NCI-H2227 (cell line): ENCODE measurements around the gene KRT4.

Experiments used
- DNase-seq: peaks from one replicate; lab custom pipeline; 2025; ENCODE audit not compliant: unreplicated experiment; lab: John Stamatoyannopoulos, UW

KRT4 gene

DNA sequence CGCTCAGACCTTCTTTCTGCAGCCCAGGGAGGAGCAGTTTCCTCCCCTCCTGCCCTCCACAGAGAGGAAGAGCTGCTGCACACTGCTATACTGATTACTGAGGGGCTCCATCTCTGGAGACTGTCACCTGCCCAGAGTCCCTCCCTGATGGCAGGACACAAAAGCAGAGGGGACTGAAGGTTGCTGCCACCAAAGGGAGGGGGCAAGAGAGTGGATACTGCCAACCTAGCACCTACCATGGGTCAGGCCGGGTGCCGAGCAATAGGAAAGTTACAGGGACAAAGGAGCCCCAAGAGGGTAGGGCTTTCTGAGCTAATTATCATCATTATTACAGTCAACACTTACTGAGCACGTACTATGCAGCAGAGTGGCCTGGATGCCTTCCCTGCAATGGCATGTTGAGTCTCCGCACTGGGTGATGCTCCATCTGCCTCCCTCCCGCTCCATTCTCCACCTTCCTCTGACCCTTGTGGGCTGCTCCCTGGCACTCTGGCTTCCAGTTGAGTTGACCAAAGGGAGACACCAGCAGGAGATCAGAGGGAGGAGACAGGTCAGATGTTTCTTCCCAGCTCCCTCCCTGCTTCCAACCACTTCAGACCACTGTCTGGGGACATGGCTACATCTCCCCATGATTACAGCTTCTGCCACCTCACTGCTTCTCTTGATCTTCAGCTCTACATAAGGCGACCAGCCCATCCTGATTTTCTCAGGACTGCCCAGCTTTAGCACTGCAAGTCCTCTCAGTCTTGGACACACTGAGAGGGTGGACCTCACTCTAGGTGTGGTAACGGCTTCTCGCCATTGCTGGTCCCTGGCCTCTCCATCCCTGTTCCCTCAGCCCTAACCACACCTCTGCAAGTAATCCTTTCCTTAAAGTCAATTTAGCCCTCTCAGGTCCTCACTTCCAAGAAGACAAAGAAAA lies 22.8 kb upstream of the KRT4 start:
- no peak for DNase-seq

DNA sequence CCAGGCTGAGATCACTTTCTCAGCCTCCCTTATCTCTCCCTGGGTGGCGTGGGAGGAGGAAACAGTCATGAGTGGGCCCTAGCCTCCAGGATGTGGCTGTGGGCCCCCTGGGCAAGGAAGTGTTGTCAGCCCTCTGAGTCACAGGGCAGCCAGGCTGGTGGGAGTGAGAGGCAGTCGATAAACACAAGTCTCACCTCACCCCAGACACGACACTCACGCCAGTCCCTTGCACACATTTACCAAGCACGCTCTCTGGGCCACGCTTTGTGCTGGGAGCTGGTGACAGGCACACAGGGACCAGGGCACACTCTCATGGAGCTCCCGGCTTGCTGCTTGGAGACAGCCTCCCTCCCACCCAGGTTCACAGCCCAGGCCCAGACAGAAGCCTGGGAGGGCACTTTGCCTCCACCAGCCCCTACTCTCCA lies 22.1 kb upstream of the KRT4 start:
- no peak for DNase-seq

DNA sequence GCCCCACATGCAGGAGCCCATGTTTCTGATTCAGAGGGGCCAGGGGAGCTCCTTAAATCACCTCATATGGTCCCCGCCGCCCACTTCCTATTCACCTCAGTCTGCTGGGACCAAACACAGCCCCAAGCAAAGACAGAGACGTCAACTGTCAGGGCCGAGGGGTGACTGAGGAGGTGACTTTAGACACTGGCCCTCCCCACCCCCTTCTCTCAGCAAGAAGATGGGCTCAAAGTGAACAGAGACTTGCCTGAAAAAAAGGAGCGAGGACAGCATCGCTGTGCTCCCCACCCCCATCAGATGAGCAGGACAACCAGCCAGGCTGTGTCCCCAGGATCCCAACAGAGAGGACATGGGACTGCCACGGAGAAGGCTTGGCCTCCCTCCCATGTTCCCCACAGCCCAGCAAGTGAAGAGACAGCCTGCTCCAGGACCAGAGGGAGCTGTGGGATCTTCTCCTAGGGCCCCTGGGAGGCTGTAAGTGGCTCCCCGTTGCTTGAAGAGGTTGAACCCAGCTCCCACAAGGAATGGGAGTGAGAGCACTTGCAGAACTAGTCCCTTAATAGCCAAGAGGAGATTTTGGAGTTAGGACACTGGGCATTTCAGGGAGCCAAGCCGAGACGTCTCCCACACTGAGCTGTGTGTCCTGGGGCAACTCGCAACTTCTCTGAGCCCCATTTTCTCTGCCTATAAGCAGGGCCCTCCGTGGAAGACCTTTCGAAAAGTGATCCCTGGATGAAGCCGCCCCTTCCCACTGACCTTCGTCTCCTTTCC lies 21.5 kb upstream of the KRT4 start:
- DNase-seq = no peak

DNA sequence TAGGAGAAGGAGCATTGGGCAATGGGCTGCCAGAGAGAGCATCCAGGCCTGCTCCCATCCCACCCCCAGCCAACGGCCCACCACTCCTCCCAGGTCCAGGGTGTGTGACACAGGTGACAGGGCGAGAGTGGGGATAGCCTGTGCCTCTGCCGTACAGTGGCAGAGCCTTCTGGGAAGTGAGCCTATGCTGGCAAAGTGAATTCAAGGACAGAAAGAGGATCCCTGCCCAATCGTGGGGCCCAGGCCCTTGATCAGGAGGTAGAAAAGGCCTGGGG lies 20.7 kb upstream of the KRT4 start:
- DNase-seq = no peak

DNA sequence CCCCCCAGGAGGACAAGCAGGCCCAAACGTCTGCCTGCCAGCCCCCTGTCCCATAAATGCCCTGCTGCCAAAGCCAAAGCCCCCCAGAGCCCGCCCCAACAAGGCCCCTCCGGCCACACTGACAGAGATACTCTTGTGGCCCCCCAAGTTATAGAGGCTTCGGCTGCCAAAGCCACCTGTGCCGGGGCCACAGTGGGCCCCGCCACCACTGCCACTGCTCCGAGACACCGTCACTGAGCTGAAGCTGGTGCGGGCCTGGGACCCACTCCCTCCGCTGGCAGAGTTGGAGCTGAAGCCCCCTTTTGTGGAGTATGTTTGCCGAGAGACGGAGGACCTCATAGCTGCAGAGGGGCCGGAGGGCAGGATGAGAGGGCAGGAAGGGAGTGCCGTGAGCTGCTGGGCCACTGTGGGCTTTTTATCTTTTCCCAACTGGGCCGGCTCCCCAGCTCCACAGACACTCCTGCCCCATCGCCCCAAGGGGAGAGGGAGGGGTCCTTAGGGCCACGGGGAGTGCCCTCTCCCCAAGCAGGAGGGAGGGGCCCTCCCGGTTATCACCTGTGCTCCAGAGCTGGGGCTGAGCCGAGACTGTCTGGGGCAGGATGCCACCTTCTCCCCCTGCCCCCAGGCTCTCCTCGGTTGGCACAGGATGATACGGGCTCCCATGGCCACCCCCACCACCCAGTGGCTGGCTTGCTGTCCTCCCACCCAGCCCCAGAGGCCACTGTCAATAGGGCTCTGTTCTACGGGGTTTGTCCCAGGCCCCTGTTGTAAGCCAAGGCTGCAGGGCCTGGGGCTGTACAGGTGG lies 20.2 kb upstream of the KRT4 start, which contains the start of gene KRT79:
Gene KRT79, minus strand, starts transcription at position 390 of the 805 bp plus-strand sequence. Its CDS starts 51 bp downstream, at position 339.
- DNase-seq = no peak

DNA sequence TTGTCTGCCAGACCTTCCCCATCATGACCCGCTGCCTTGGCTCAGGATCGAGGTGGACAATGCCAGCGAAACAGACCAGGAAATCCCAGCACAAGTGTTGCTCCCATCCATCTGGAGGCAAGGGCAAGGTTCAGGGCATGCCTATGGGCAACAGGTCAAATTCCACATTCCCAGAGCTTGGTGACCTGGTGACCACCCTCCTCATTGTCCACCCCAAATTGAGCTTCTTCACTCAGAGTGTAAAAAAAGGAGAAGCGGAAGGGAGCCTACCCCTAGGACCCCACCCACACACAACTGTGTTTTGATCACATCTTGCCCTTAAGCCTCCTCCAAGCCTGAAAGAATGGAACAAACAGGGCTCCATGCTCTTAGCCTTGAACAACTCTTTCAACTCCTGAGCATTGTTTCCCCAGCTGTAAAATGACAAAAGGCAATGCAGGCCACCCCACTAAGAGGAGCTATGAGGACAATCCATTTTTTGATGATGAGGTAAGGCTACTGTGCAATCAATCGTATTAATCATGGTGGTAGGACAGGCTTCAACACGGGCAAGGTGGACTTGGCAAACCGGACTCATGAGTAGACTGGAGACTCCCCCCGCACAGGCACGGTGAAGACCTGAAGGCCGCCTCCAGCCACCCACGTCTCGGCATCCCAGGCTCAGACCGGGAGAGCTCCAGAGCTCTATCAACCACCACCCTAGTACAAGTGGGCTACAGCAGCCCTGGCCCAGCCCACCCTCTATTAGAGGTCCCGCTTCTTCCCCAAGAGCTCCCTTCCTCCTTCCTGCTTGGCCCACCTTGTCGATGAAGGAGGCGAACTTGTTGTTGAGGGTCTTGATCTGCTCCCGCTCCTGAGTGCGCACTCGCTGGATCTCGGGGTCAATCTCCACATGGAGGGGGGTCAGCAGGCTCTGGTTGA lies 19.3 kb upstream of the KRT4 start:
- DNase-seq = no peak

DNA sequence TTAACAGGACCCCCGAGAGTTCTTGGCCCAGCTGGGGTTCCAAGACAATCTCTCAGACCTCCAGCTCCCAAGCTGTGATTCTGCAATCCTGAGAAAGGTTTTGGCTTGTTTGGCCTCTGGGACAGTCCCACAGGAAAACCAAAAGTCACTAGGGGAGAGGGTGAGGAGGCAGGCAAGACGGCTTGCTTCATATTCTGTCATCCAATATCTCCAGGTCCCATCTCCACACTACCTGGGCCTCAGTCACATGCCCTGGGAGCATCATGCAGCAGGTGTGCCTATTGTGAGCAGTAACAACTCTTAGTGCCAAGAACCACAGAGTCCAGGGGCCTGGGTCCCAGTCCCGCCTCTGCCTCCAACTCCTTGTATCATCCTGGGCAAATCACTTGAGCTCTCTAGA lies 18.5 kb upstream of the KRT4 start:
- DNase-seq = no peak

DNA sequence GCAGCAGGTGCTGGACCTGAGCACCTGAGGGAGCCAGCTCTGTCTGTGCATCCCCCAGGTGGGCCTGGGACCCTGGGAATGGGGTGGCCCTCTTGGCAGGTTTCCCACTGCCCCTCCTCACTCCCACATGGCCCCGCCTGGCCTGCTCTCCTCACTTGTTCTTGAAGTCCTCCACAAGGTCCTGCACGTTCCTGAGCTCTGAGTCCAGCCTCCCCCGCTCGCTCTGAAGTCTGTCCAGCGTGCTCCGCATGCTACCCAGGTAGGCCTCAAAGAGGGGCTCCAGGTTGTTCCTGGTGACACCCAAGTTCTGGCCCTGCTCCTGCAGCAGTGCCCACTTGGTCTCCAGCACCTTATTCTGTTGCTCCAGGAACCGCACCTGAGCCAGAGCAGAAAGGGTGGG lies 17.3 kb upstream of the KRT4 start:
- no peak for DNase-seq

DNA sequence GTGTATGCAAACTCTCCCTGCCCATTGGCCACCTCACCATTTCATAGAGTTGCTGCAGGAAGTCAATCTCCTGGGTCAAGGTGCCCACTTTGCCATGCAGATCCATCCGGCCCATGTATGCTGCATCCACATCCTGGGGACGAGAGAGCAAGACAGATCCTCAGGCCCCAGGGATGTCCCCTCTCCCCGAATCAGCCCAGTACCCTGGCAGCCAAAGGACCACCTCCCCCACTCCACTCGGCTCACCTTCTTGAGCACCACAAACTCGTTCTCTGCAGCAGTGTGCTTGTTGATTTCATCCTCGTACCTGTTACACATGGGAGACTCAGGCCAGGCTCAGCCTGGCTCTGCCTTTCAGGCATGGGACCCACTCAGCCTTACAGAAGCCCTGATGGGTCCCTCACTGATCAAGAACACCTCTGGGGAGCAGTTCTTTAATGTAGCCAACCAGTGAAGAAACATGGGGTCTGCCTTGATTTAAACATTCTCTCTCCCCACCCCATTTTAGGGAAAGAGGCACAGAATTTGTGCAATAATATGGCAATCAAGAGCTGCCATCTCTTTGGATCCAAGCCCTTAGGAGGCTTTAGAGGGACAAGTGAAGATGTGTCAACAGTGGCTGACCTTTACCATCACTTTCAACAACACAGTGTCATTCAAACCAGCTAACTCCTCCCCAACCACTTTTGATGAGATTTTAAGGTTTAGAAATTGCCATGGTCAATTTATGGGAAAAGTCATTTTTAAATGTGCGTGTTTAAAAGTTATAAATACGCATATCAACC lies 16.3 kb upstream of the KRT4 start:
- DNase-seq = no peak

DNA sequence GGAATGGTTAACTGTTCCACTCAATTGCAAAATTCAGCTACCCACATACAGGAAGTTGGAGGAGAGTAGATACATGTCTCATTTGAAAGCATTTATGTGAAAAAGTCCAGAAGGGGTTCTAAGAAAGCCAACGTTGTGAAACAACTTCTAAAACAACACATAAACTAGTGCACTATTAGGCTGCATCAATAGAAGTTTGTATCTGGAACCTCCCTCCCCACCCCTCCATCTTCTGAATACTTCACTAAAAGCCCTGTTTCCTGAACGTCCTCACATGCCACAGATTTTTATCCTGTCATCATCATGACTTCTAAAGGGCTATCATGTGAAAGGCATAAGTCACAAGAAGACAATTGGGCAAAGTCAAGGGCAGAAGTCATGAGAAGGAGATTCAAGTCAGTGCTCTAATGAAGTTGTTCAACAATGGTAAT lies 14.7 kb upstream of the KRT4 start:
- DNase-seq = no peak

DNA sequence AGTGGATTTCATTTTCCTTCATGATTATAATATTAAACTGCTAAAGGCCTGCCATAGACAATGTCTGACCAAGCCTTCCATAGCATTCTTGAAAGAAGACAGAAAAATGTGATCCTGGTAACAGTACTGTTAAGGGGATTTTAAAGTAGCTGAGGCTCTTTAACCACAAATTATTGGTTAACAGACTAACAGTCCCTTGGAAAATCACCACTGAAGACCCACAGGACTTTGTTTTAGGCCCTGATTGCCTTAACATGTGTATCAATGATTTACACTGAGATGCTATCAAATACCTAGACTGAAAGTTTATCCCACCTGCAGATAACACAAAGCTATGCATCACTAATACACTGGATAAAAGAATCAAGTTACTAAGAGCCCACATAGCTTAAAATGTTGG lies 14.2 kb upstream of the KRT4 start:
- DNase-seq = no peak

DNA sequence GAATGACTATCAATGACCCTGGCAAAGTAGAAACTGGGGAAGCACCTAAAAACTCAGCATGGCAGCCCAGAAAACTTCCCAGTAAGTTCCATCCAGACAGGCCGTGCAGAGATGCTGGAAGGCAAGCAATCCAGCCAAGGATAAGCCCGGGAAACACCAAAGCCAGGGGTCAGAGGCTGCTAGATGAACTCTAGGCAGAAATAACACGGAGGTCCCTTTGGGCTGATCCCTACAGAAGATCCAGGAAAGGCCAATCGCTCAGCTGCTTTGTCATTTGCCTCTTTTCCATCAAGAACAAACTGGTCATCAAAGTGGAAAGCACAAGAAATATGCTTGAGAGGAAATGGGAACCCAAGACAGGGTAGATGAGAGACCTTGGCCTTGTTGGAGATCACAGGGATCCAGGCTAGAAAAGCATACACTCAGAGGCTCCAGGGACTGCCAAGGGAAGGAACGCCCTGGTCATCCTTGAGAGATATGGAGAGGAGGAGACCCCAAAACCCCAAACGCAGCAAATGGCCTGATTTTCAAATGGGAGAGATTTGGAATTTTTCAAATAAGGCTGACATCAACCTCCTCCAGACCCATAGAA lies 13.7 kb upstream of the KRT4 start:
- DNase-seq = no peak

DNA sequence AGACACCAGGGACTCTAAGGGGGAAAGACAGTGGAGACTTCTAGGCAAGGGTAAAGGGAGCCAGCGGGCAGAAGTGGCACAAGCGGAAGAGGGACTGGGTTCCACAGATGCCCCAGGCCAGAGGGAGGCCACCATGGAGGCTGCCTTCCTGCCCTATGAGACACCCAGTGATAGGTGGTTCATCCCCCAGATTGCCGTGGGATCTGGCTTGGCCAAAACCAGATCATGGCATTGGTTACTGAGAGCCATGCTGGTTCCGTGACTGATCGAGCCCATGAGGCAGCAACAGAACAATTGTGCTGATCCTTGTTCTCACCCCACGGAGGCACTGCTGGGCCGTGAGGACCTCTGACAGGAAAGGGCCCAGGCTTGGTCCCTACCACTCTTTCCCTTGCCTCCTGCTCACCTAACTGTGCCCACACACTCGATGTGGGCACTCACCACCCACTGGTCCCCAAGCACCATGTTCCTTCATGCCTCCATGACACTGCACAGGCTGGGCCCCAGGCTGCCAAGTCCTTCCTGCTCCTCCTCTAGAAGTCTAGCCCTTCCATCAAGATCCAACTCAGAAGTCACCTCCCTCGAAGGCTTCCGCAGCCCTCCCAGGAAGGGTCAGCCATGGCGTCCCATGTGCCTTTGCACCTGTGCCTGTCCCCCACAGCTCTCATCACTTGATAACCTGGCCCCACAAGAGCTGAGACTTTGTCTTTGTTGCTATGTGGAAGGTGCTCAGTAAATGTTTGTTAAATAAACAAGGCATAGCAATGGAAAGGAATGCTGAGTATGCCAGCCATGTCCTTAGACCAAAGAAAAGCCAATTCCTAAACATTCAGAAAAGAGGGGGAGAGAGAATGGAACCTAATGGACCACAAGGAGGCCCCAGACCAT lies 12.9 kb upstream of the KRT4 start:
- no peak for DNase-seq

DNA sequence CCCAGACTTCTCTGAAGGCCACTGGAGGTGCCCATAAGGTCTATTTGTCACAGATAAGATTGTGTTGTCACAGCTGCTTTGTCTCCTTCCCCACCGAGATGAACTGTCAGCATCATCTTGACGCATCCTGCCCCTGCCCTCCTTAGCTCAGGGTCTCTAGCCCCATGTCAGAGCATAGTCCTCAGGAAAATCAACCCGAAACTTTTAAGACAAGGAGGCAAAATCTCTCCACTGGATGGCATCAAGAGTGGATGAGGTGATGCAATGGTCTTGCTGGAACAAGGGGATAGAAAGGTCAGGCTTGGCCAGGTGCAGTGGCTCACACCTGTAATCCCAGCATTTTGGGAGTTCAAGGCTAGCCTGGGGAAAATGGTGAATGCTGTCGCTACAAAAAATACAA lies 12.0 kb upstream of the KRT4 start:
- DNase-seq = no peak

DNA sequence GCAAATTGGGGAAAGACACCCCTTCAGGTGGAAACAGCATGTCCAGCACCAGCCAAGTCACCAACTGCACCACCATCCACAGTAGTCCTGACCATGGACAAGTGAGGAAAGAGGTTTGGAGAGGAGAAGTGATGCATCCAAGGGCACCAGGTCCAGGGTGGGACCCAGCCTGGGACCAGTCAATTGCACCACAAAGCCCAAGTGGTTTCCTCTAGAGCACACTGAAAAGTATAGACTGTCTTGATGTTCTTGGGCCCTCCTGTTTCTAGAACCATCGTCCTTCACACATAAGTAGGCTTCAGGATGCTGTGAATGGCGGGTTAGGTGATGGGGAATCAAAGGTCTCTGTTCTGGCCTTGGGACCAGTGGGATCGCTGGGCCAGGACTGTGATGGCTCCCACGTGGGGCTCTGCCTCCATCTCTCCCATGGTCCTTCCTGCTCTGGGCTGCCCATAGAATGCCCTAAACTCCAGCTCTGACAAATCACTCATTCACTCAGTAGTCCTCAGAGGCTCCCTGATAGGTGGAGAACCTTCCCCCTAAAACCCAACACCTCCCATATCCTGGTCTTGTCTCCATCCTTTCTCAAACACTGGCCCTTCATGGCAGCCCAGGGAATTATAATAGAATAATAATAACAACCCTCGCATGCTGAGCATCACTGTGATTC lies 11.0 kb upstream of the KRT4 start:
- DNase-seq = no peak

DNA sequence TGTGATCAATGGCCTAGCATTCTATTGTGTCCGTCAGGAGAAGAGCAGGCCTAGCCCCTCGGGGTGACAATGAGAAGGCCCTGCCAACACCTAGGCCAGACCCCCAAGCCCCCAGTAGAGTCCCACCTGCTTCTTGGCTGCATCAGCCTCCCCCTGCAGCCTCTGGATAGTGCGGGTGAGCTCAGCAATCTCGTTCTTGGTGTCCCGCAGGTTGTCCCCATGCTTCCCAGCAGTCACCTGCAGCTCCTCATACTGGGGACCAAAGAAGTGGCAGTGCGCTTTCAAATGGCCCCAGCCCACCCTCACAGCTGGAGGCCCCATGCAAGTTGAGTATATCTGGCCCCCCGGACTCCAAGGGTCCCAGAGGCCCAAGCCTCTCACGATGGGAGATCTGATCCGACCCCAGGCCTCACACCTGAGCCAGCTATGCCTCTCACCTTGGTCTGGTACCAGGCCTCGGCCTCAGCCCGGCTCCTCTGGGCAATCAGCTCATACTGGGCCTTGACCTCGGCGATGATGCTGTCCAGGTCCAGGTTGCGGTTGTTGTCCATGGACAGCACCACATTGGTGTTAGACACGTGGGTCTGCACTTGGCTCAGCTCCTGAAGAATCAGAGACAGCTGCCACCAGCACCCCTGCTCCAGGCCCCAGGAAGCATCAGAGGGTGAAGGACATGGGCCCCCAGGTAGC lies 10.0 kb upstream of the KRT4 start:
- no peak for DNase-seq
